IMR-90 (cell line): ENCODE data around the gene RUNX3. TPM values are rescaled to one million over a fixed set of nuclear protein-coding genes. Genes with fewer than 3 reads are reported as not detected.
"Not testable (repeated sequence)": the region's sequence is repeated elsewhere in the genome, so short reads cannot be mapped to it uniquely, and the experiment has no call there.

Source experiments
- ATAC-seq: fragments of 200-7000 bp; cut with Tn5 transposase; 2 replicates; pipeline ENCODE4 v1.9.1; 2020; ENCODE audit warnings: low read depth, mild to moderate bottlenecking, moderate library complexity
- BruUV-seq: library from RNA; stranded (reverse); fragments of 400-500 nt; replicated peaks from 2 replicates; lab custom pipeline; 2021; lab: Mats Ljungman, UMichigan
- CTCF ChIA-PET: fragments of 300-600 bp; formaldehyde crosslinking; extraction: SDS; loops from one replicate; lab custom pipeline; 2021; ENCODE audit warnings: antibody characterized with exemption; lab: Yijun Ruan, JAX
- POLR2A ChIA-PET: fragments of 300-600 bp; sonication (Branson Sonifier 250); formaldehyde crosslinking; loops from one replicate; lab custom pipeline; 2022; ENCODE audit warnings: antibody characterized with exemption; ENCODE audit not compliant: unreplicated experiment; lab: Charles Lee
- DNase-seq: peaks from one replicate; pipeline ENCODE4 v3.0.0; 2013
- H2AFZ ChIP-seq: replicated peaks from 2 replicates; pipeline ENCODE3; 2013; ENCODE audit warnings: low read length, mild to moderate bottlenecking; ENCODE audit not compliant: poor library complexity
- H2AK5ac ChIP-seq: 2 replicates; pipeline ENCODE4 v1.6.1; 2013; ENCODE audit warnings: low read depth, low read length, inconsistent platforms
- H2AK9ac ChIP-seq: replicated peaks from 2 replicates; pipeline ENCODE3; 2013; ENCODE audit warnings: mild to moderate bottlenecking, low read depth, low read length, moderate library complexity; ENCODE audit not compliant: poor library complexity
- H2BK120ac ChIP-seq: 2 replicates; pipeline ENCODE4 v1.6.1; 2013; ENCODE audit warnings: low read depth, low read length, inconsistent platforms
- H2BK15ac ChIP-seq: 3 replicates; pipeline ENCODE4 v1.6.1; 2013; ENCODE audit warnings: low read depth, low read length, inconsistent platforms
- H2BK20ac ChIP-seq: 2 replicates; pipeline ENCODE4 v1.6.1; 2013; ENCODE audit warnings: low read depth, mild to moderate bottlenecking, inconsistent platforms, low read length, moderate library complexity
- H2BK5ac ChIP-seq: 2 replicates; pipeline ENCODE4 v1.6.1; 2013; ENCODE audit warnings: mild to moderate bottlenecking, low read depth, low read length, inconsistent platforms; ENCODE audit not compliant: poor library complexity, severe bottlenecking
- H3K14ac ChIP-seq: replicated peaks from 2 replicates; pipeline ENCODE4 v1.6.1; 2013; ENCODE audit warnings: low read depth, low read length, inconsistent platforms
- H3K18ac ChIP-seq: 2 replicates; pipeline ENCODE4 v1.6.1; 2013; ENCODE audit warnings: low read depth, low read length, control low read depth
- H3K23ac ChIP-seq: 2 replicates; pipeline ENCODE4 v1.6.1; 2013; ENCODE audit warnings: low read depth, low read length, inconsistent platforms
- H3K27ac ChIP-seq: 2 replicates; pipeline ENCODE4 v1.5.1; 2013; ENCODE audit warnings: mild to moderate bottlenecking, control low read depth, low read length; ENCODE audit not compliant: insufficient read depth
- H3K27me3 ChIP-seq: 2 replicates; pipeline ENCODE4 v1.6.1; 2013; ENCODE audit warnings: low read length; ENCODE audit not compliant: control insufficient read depth, insufficient read depth
- H3K36me3 ChIP-seq: 2 replicates; pipeline ENCODE4 v1.6.1; 2013; ENCODE audit warnings: low read length, mixed read lengths; ENCODE audit not compliant: control insufficient read depth, insufficient read depth
- H3K4ac ChIP-seq: 2 replicates; pipeline ENCODE4 v1.6.1; 2013; ENCODE audit warnings: low read depth, low read length, inconsistent platforms
- H3K4me1 ChIP-seq: 2 replicates; pipeline ENCODE4 v1.6.1; 2013; ENCODE audit warnings: low read length, mixed read lengths; ENCODE audit not compliant: control insufficient read depth, insufficient read depth
- H3K4me2 ChIP-seq: 2 replicates; pipeline ENCODE4 v1.6.1; 2013; ENCODE audit warnings: low read depth, mild to moderate bottlenecking, control low read depth, low read length, moderate library complexity
- H3K4me3 ChIP-seq: 2 replicates; pipeline ENCODE4 v1.5.1; 2013; ENCODE audit warnings: low read depth, mild to moderate bottlenecking, control low read depth, low read length, moderate library complexity; ENCODE audit not compliant: insufficient read depth
- H3K56ac ChIP-seq: 2 replicates; pipeline ENCODE4 v1.6.1; 2013; ENCODE audit warnings: low read length, inconsistent platforms; ENCODE audit not compliant: insufficient read depth; ENCODE audit errors: extremely low read depth
- H3K79me1 ChIP-seq, 2 experiments: 2 replicates each; pipeline ENCODE4 v1.6.1; 2013; ENCODE audit warnings: low read length in 2 of 2, inconsistent platforms in 1 of 2, low read depth in 1 of 2
- H3K9ac ChIP-seq: 2 replicates; pipeline ENCODE4 v1.6.1; 2013; ENCODE audit warnings: low read depth, low read length, control low read depth
- H3K9me1 ChIP-seq: 2 replicates; pipeline ENCODE4 v1.6.1; 2013; ENCODE audit warnings: low read length, inconsistent platforms; ENCODE audit not compliant: insufficient read depth
- H3K9me3 ChIP-seq: 2 replicates; pipeline ENCODE4 v1.6.1; 2013; ENCODE audit warnings: low read length; ENCODE audit not compliant: control insufficient read depth, insufficient read depth
- H4K20me1 ChIP-seq: 2 replicates; pipeline ENCODE4 v1.6.1; 2013; ENCODE audit warnings: low read length, inconsistent platforms; ENCODE audit not compliant: insufficient read depth
- H4K5ac ChIP-seq: 2 replicates; pipeline ENCODE4 v1.6.1; 2013; ENCODE audit warnings: mild to moderate bottlenecking, low read depth, low read length, control low read depth
- H4K8ac ChIP-seq, 2 experiments: 2 replicates each; pipeline ENCODE4 v1.6.1; 2013; ENCODE audit warnings: low read depth in 2 of 2, low read length in 2 of 2, control low read depth in 1 of 2, inconsistent platforms in 1 of 2
- H4K91ac ChIP-seq: 2 replicates; pipeline ENCODE4 v1.6.1; 2013; ENCODE audit warnings: low read depth, low read length, inconsistent platforms; ENCODE audit not compliant: insufficient read depth
- WGBS, 2 experiments: methylation state at CpG; one replicate each; pipeline versions ENCODE4 v1.1.5 to v1.1.7; 2013; ENCODE audit warnings: missing lambda C conversion rate in 2 of 2; ENCODE audit not compliant: insufficient read length in 1 of 2; ENCODE audit errors: extremely low coverage in 2 of 2; 5-methylcytosine and 5-hydroxymethylcytosine counted together
- dilution Hi-C: fragments of 300-500 bp; cut with HindIII; formaldehyde crosslinking; loops from one replicate; pipeline ENCODE4 v1.14.3; 2018; ENCODE audit warnings: low sequenced_read_pairs; ENCODE audit not compliant: unreplicated experiment
- in situ Hi-C: fragments of 300-500 bp; cut with MboI; formaldehyde crosslinking; loops from 3 replicates; pipeline ENCODE4 v1.14.3; 2019; ENCODE audit warnings: low sequenced_read_pairs, inconsistent platforms, mixed read lengths
- intact Hi-C: fragments of 100-400 bp; cut with micrococcal nuclease; formaldehyde crosslinking; loops from 2 replicates; pipeline ENCODE4 v1.10.0; 2022
- polyA plus RNA-seq, 3 experiments: library from polyadenylated mRNA; depleted of rRNA; stranded (reverse); fragments of >200 nt; gene quantifications; 2 replicates each; pipeline ENCODE4 v1.2.3, GENCODE V29; 2012; ENCODE audit warnings: low replicate concordance in 1 of 3
- total RNA-seq: library from RNA; depleted of rRNA; stranded (reverse); fragments of >200 nt; gene quantifications from 2 replicates; pipeline ENCODE4 v1.2.3, GENCODE V29; 2012

RUNX3 gene
- total and polyA plus RNA-seq, 2 of the 4 experiments (the other 2 are of a cell fraction), result 0.07 TPM; not detected in 1

DNA sequence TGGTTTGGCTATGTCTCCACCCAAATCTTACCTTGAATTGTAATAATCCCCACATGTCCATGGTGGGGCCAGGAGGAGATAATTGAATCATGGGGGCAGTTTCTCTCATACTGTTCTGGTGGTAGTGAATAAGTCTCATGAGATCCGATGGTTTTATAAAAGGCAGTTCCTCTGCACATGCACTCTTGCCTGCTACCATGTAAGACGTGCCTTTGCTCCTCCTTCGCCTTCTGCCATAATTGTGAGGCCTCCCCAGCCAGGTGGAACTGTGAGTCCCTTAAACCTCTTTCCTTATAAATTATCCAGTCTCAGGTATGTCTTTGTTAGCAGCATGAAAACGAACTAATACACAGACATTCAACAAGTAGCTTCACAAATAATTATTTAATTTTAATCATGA, 49.2 kb upstream of the RUNX3 start:
- H2BK20ac ChIP-seq, H3K36me3 ChIP-seq, H4K20me1 ChIP-seq, H4K5ac ChIP-seq, H2BK15ac ChIP-seq, H3K4me3 ChIP-seq, CTCF ChIA-PET, H2BK5ac ChIP-seq, H3K27ac ChIP-seq, H3K23ac ChIP-seq, H2BK120ac ChIP-seq, in situ Hi-C loops, dilution Hi-C loops, H3K4ac ChIP-seq, H3K18ac ChIP-seq, DNase-seq, H2AK9ac ChIP-seq, POLR2A ChIA-PET, H3K14ac ChIP-seq, H3K4me1 ChIP-seq, H3K9ac ChIP-seq, intact Hi-C loops, H2AK5ac ChIP-seq, H2AFZ ChIP-seq, H3K4me2 ChIP-seq, ATAC-seq, H3K79me1 ChIP-seq, H3K9me1 ChIP-seq, BruUV-seq, H3K56ac ChIP-seq, H4K91ac ChIP-seq, H4K8ac ChIP-seq: not testable (repeated sequence)
- Histone ChIP-seq H3K27me3 (peaks cover 28% of the 10 kb centered on the region), H3K9me3 (peaks cover 19% of the 10 kb centered on the region)
- WGBS, 2 experiments, result no CpG with 5 or more reads among the region's 4 CpGs
